Uterine smooth muscle cell (primary cell): Measurements from ENCODE around the gene TARDBP. TPM values are rescaled to one million over a fixed set of nuclear protein-coding genes. Genes with fewer than 3 reads are reported as not detected.

Experiments
- total RNA-seq: library from RNA; depleted of rRNA; stranded (reverse); fragments of >200 nt; gene quantifications from 2 replicates; pipeline ENCODE4 v1.2.3, GENCODE V29; 2014

The TARDBP gene
- 89.7 and 126 TPM in 2 replicates for total RNA-seq

GRCh38 chr1:11012260-11013159, at the start of gene TARDBP:
TSS of gene TARDBP (plus strand) at chr1:11012654. CDS start at chr1:11013728, 1,074 bp downstream.

GRCh38 chr1:11046625-11047365, 34.3 kb downstream of the TARDBP start, which contains the start of gene MASP2:
TSS of gene MASP2 (minus strand) at chr1:11047239. CDS start at chr1:11047207, 32 bp downstream.

GRCh38 chr1:11059968-11060830, 47.7 kb downstream of the TARDBP start, which contains the start of gene SRM:
TSS of gene SRM (minus strand) at chr1:11060018. CDS start at chr1:11059943, 75 bp downstream.

Other genes starting within 250 kb of the TARDBP start
- 0.25 TPM in 1 of 2 replicates, not detected in the other for gene CASZ1, start 216.0 kb upstream of the TARDBP start, total RNA-seq
- not detected in 2 replicates for gene MASP2, start 34.6 kb downstream of the TARDBP start, total RNA-seq
- gene SRM, start 47.4 kb downstream of the TARDBP start, total RNA-seq, result 19.7 and 21.5 TPM in 2 replicates
- 36.1 and 62.9 TPM in 2 replicates for gene EXOSC10, start 87.2 kb downstream of the TARDBP start, total RNA-seq
- 0.33 and 1.5 TPM in 2 replicates for gene ANGPTL7, start 176.7 kb downstream of the TARDBP start, total RNA-seq
- 37.5 and 49.4 TPM in 2 replicates for gene MTOR, start 249.9 kb downstream of the TARDBP start, total RNA-seq